Measurements from ENCODE around the gene PRICKLE4. TPM values are rescaled to one million over a fixed set of nuclear protein-coding genes. Genes with fewer than 3 reads are reported as not detected.

Gene PRICKLE4
- total RNA-seq, 3 donors from 2014 or later (not counting 1 experiment from before 2014, with no cell fraction given): not detected

DNA sequence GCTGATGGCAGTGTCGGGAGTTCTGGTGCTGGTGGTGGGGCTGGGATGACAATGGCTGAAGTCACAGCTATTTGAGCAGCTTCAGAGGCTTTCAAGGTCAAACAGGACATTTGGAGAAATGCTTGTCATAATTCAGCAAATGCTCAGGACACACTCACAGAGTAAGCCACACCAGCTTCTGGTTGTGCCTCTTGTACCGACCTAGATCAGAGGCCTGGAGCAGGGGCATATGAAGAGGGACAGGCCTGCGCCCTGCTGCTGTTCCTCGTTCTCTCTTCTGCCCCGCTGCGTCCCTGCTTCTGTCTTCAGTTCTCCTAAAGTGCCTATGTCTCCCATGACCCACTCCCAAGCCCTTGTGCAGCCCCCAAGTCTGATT, 32.5 kb upstream of the PRICKLE4 start:
- no peaks in the 10 kb centered on the region for H3K9me3 Mint-ChIP-seq
- Histone ChIP-seq H3K27ac (ENCODE audit: low read length) (no peak overlapping the region), H3K4me1 (ENCODE audit: control insufficient read depth, insufficient read depth, low read length) (no peaks in the 10 kb centered on the region), H3K4me3 (ENCODE audit: low read length) (no peak overlapping the region), H3K9me3 (ENCODE audit: control insufficient read depth, insufficient read depth, low read length) (no peaks in the 10 kb centered on the region), H3K27me3 (ENCODE audit: control insufficient read depth, insufficient read depth, low read length) (no peaks in the 10 kb centered on the region), H3K36me3 (ENCODE audit: control insufficient read depth, insufficient read depth, low read length) (no peaks in the 10 kb centered on the region)
- DNase-seq (no peak), ATAC-seq (no peak)
- TF ChIP-seq, protein P1, sequence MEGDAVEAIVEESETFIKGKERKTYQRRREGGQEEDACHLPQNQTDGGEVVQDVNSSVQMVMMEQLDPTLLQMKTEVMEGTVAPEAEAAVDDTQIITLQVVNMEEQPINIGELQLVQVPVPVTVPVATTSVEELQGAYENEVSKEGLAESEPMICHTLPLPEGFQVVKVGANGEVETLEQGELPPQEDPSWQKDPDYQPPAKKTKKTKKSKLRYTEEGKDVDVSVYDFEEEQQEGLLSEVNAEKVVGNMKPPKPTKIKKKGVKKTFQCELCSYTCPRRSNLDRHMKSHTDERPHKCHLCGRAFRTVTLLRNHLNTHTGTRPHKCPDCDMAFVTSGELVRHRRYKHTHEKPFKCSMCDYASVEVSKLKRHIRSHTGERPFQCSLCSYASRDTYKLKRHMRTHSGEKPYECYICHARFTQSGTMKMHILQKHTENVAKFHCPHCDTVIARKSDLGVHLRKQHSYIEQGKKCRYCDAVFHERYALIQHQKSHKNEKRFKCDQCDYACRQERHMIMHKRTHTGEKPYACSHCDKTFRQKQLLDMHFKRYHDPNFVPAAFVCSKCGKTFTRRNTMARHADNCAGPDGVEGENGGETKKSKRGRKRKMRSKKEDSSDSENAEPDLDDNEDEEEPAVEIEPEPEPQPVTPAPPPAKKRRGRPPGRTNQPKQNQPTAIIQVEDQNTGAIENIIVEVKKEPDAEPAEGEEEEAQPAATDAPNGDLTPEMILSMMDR (IDR thresholded peaks at IDR 0.05): no peak
- intact Hi-C loops (cut with micrococcal nuclease): no loop called here
- H3K27ac Mint-ChIP-seq: no peak overlapping the region
- H3K4me1 Mint-ChIP-seq: no peaks in the 10 kb centered on the region
- H3K27me3 Mint-ChIP-seq (ENCODE audit: low read depth in 2 of 2): no peaks in the 10 kb centered on the region
- H3K4me3 Mint-ChIP-seq: no peak overlapping the region
- WGBS (ENCODE audit: insufficient coverage): 96% methylated on average over 6 of the region's 6 CpGs
- no peaks in the 10 kb centered on the region for H3K36me3 Mint-ChIP-seq

DNA sequence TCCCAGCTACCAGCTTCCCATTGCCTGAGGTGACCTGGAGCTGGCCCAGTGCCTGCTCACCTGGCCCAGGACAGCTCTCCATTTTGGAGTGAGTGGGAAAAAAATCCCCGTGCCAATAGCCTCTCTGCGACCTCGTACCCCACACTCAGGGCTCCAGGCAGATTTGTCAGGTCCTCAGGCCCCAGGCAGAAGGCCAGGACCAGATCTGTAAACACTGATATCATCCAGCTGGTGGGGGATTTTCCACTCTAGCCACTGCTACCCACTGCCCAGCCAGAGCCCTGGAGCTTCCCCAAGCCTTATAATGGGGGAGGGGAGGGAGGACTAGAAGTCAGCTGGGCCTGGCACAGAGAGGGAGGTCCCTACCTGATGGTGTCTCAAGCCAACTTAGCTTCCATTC, 32.0 kb upstream of the PRICKLE4 start:
- TF ChIP-seq, protein P1 (IDR thresholded peaks at IDR 0.05): no peak
- ATAC-seq: no peak

DNA sequence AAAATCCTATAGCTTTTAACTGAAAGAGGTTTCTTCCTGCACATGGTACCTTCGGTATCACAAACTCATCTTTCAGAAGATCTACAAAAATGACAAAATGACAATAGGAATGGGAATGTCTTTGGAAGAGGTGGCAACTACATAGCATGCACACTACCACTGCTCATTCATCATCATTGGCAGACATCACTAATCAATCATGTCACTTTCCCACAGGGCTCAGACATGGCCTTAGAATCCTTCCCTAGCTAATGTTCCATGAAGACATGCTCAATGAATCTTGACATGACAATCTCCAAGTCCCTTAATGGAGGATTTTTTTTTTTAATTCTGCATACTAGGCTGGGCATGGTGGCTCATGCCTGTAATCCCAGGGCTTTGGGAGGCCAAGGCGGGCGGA, 30.2 kb upstream of the PRICKLE4 start:
- 94% methylated on average over 2 of the region's 3 CpGs for WGBS (ENCODE audit: insufficient coverage)
- intact Hi-C loops (cut with micrococcal nuclease): no loop called here
- H3K36me3 ChIP-seq (ENCODE audit: control insufficient read depth, insufficient read depth, low read length): no peaks in the 10 kb centered on the region

More for the DNA sequence above, 32.0 kb upstream of the PRICKLE4 start:
- Histone ChIP-seq H3K4me1 (ENCODE audit: control insufficient read depth, insufficient read depth, low read length) (no peaks in the 10 kb centered on the region), H3K4me3 (ENCODE audit: low read length) (no peak overlapping the region), H3K36me3 (ENCODE audit: control insufficient read depth, insufficient read depth, low read length) (no peaks in the 10 kb centered on the region), H3K27me3 (ENCODE audit: control insufficient read depth, insufficient read depth, low read length) (no peaks in the 10 kb centered on the region), H3K9me3 (ENCODE audit: control insufficient read depth, insufficient read depth, low read length) (no peaks in the 10 kb centered on the region), H3K27ac (ENCODE audit: low read length) (no peak overlapping the region)
- Mint-ChIP-seq H3K4me1 (no peaks in the 10 kb centered on the region), H3K9me3 (no peaks in the 10 kb centered on the region), H3K27me3 (ENCODE audit: low read depth in 2 of 2) (no peaks in the 10 kb centered on the region), H3K36me3 (no peaks in the 10 kb centered on the region), H3K27ac (no peak overlapping the region), H3K4me3 (no peak overlapping the region)
- no peak for DNase-seq
- 90% methylated on average over 3 of the region's 3 CpGs for WGBS (ENCODE audit: insufficient coverage)
- intact Hi-C loops (cut with micrococcal nuclease): no loop called here

DNA sequence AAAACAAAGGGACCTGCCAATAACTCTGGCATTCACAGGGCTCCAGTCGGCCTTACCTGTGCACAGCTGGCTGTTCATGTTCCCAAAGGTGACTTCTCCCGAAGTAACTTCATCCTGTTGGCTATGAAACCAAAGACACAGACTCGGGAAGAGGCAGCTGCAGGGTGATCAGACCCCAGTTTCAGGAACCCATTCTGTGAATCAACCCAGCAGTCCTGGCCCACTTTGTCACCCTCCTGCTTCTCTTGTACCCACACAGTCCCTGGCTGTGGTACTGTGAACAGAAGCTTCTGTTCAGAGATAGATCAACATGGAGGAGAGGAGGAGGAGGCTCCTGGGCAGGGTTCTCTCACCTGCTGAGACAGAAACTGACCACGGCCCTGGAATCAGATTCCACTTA, 24.7 kb upstream of the PRICKLE4 start:
- ATAC-seq (no peak), DNase-seq (no peak)
- no peaks in the 10 kb centered on the region for H3K36me3 Mint-ChIP-seq
- no peak overlapping the region for H3K4me3 ChIP-seq (ENCODE audit: low read length)
- H3K27me3 Mint-ChIP-seq (ENCODE audit: low read depth in 2 of 2): peaks cover 0 to 4% of the 10 kb centered on the region in 2 donors
- H3K4me1 Mint-ChIP-seq: no peaks in the 10 kb centered on the region
- 83% methylated on average over 4 of the region's 4 CpGs for WGBS (ENCODE audit: insufficient coverage)
- H3K4me1 ChIP-seq (ENCODE audit: control insufficient read depth, insufficient read depth, low read length): no peaks in the 10 kb centered on the region
- no peaks in the 10 kb centered on the region for H3K36me3 ChIP-seq (ENCODE audit: control insufficient read depth, insufficient read depth, low read length)
- intact Hi-C loops (cut with micrococcal nuclease): no loop called here
- H3K27me3 ChIP-seq (ENCODE audit: control insufficient read depth, insufficient read depth, low read length): no peaks in the 10 kb centered on the region
- no peaks in the 10 kb centered on the region for H3K9me3 Mint-ChIP-seq
- no peaks in the 10 kb centered on the region for H3K9me3 ChIP-seq (ENCODE audit: control insufficient read depth, insufficient read depth, low read length)
- no peak overlapping the region for H3K27ac ChIP-seq (ENCODE audit: low read length)
- H3K4me3 Mint-ChIP-seq: no peak overlapping the region
- TF ChIP-seq, protein P1 (IDR thresholded peaks at IDR 0.05): no peak
- H3K27ac Mint-ChIP-seq: no peak overlapping the region

More for the DNA sequence above, 30.2 kb upstream of the PRICKLE4 start:
- Mint-ChIP-seq H3K27ac (no peak overlapping the region), H3K4me1 (no peaks in the 10 kb centered on the region), H3K9me3 (no peaks in the 10 kb centered on the region), H3K27me3 (ENCODE audit: low read depth in 2 of 2) (no peaks in the 10 kb centered on the region), H3K4me3 (no peak overlapping the region), H3K36me3 (no peaks in the 10 kb centered on the region)
- Histone ChIP-seq H3K27ac (ENCODE audit: low read length) (no peak overlapping the region), H3K4me1 (ENCODE audit: control insufficient read depth, insufficient read depth, low read length) (no peaks in the 10 kb centered on the region), H3K9me3 (ENCODE audit: control insufficient read depth, insufficient read depth, low read length) (no peaks in the 10 kb centered on the region), H3K27me3 (ENCODE audit: control insufficient read depth, insufficient read depth, low read length) (no peaks in the 10 kb centered on the region), H3K4me3 (ENCODE audit: low read length) (no peak overlapping the region)
- no peak for DNase-seq
- ATAC-seq: no peak
- TF ChIP-seq, protein P1 (IDR thresholded peaks at IDR 0.05): no peak

Data from natural killer cell (primary cell).